ENCODE results near the gene COL4A2.

- TF ChIP-seq CTCF (optimal IDR thresholded peaks at IDR 0.05 in 1 of 3, IDR thresholded peaks at IDR 0.05 in 1 of 3, conservative IDR thresholded peaks at IDR 0.05 in 1 of 3; ENCODE audit: extremely low read depth in 1 of 3, insufficient read depth in 2 of 3, low read length in 3 of 3) = no peak
- TF ChIP-seq EZH2 (IDR thresholded peaks at IDR 0.05; ENCODE audit: low read length) = no peak
Measured at GRCh38 chr13:110438211-110438610, 131.1 kb downstream of the COL4A2 start.

Data from keratinocyte (primary cell).